ENCODE results near the gene CEP41. TPM values are rescaled to one million over a fixed set of nuclear protein-coding genes. Genes with fewer than 3 reads are reported as not detected.

CEP41 gene
- total and polyA plus RNA-seq, 2 experiments from 2014 or later, result 17.4 to 25.0 TPM

- Histone ChIP-seq H4K20me1 (replicated peaks; ENCODE audit: insufficient read depth) (no peaks in the 10 kb centered on the region), H3K79me2 (replicated peaks; ENCODE audit: insufficient read depth) (no peaks in the 10 kb centered on the region), H3K27me3 (ENCODE audit: insufficient read depth) (no peaks in the 10 kb centered on the region), H3K4me2 (no peak overlapping the region), H3F3A (replicated peaks; ENCODE audit: low read depth) (no peaks in the 10 kb centered on the region), H3K27ac (ENCODE audit: low read depth) (no peak overlapping the region), H3K36me3 (ENCODE audit: insufficient read depth) (no peaks in the 10 kb centered on the region), H3K4me3 (no peak overlapping the region), H3K9me2 (ENCODE audit: insufficient read depth) (no peaks in the 10 kb centered on the region), H2AFZ (no peak overlapping the region), H3K4me1 (ENCODE audit: insufficient read depth) (no peaks in the 10 kb centered on the region)
- Mint-ChIP-seq H3K27me3 (ENCODE audit: insufficient read depth, low read depth, poor library complexity) (no peaks in the 10 kb centered on the region), H3K4me3 (no peak overlapping the region), H3K4me1 (no peaks in the 10 kb centered on the region), H3K36me3 (ENCODE audit: low read depth) (no peaks in the 10 kb centered on the region), H3K27ac (no peak overlapping the region), H3K9me3 (no peaks in the 10 kb centered on the region)
- TF ChIP-seq REST (IDR thresholded peaks at IDR 0.05; ENCODE audit: unreplicated experiment) (no peak), NANOG (IDR thresholded peaks at IDR 0.05; ENCODE audit: borderline replicate concordance) (no peak), EZH2 (IDR thresholded peaks at IDR 0.05; ENCODE audit: low read depth, unreplicated experiment) (no peak), STAT1 (IDR thresholded peaks at IDR 0.05; ENCODE audit: unreplicated experiment) (no peak), ZNF331 (CRISPR knock-in tag; IDR thresholded peaks at IDR 0.05; ENCODE audit: low read depth) (no peak), POLR2AphosphoS5 (IDR thresholded peaks at IDR 0.05; ENCODE audit: low read depth) (no peak), ZNF462 (CRISPR knock-in tag; IDR thresholded peaks at IDR 0.05) (no peak), EZH2phosphoT487 (IDR thresholded peaks at IDR 0.05; ENCODE audit: unreplicated experiment) (no peak), CTCF (conservative IDR thresholded peaks at IDR 0.05; ENCODE audit: low read depth in 2 of 2) (no peak), ZNF114 (CRISPR knock-in tag; IDR thresholded peaks at IDR 0.05) (no peak), CREB1 (CRISPR knock-in tag; IDR thresholded peaks at IDR 0.05; ENCODE audit: low read depth) (no peak), JUNB (IDR thresholded peaks at IDR 0.05; ENCODE audit: unreplicated experiment) (no peak), ETS1 (IDR thresholded peaks at IDR 0.05) (no peak)
- DNase-seq (ENCODE audit: low spot score), result no peak
- no peak for ATAC-seq
Observed at GRCh38 chr7:130409712-130410072, 31.1 kb downstream of the CEP41 start.

Measured in GM23338 (cell line).